ENCODE measurements around the gene TMSB15C.

Gene TMSB15C

DNA sequence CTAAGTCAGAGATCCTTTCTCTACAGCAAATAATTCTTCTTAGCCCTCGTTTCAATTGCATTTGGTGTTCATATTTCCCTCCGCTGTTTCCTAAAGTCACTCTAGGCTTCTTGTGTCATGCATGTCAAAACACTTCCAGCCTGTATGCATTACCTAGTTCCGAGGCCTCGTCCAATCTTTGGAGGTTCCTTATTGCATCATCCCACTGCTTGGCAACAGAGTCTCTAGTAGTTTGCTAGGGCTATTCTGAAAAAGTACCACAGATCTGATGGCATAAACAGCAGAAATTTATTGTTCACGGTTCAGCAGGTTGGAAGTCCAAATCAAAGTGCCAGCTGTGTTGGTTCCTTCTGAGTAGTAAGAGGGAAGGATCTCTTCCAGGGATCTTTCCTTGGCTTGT lies 30.4 kb downstream of the TMSB15C start:
- DNase-seq (ENCODE audit: low read depth): no peak

DNA sequence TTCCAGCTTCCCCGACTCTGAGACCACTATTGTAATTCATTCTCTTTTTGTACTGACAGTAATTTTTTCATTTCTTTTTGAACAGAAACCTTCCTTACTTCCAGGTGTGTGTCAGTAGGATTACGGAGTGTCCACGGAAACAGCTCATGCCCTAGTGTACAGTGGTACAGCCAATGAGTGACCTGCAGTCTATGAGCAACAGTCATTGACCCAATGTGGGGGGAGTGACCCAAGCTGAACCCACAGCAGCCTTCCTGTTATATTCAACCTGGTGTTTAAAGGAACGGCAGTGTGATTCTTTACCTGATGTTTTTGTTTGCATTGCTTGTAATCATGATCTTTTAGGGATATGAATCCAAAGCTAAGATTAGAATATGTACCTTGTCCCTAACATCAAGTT lies 35.0 kb downstream of the TMSB15C start:
- DNase-seq (ENCODE audit: low read depth): no peak

DNA sequence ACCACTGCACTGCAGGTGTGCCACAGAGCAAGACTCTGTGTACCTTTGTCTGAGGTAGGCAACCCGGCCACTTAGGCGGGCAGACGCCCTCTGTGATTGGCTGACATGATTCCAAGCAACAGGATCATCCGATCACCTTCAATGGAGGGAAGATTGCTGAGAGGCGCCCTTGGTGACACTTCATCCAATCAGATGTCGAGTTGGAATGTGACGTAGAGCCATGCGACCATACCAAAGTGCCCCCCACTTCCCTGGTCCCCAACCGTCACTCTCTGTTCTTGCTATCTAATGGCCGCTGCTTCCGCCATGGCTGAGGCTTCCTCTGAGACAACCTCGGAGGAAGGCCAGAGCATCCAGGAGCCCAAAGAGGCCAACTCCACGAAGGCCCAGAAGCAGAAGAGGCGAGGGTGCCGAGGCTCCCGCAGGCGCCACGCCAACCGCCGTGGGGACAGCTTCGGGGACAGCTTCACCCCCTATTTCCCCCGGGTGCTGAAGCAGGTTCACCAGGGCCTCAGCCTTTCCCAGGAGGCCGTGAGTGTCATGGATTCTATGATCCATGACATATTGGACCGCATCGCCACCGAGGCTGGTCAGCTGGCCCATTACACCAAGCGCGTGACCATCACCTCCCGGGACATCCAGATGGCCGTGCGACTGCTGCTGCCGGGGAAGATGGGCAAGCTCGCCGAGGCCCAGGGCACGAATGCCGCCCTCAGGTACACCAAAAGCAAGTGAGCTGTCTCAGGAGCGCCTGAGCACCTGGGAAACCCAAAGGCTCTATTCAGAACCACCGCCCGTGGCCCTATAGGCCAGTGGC lies 36.1 kb downstream of the TMSB15C start, which contains the start of gene H2BW2:
TSS of gene H2BW2 (plus strand) at position 268 of the 817 bp plus-strand sequence. CDS start at position 307, 39 bp downstream.
- no peak for DNase-seq (ENCODE audit: low read depth)
